HG03064 (cell line): ENCODE measurements around the gene ZNF318.
"Not testable (repeated sequence)": the region's sequence is repeated elsewhere in the genome, so short reads cannot be mapped to it uniquely, and the experiment has no call there.

Experiments used
- ATAC-seq: cut with Tn5 transposase; IDR thresholded peaks from one replicate; pipeline ENCODE4 v1.9.1; 2021; ENCODE audit warnings: low read depth; ENCODE audit not compliant: unreplicated experiment

Gene ZNF318

DNA sequence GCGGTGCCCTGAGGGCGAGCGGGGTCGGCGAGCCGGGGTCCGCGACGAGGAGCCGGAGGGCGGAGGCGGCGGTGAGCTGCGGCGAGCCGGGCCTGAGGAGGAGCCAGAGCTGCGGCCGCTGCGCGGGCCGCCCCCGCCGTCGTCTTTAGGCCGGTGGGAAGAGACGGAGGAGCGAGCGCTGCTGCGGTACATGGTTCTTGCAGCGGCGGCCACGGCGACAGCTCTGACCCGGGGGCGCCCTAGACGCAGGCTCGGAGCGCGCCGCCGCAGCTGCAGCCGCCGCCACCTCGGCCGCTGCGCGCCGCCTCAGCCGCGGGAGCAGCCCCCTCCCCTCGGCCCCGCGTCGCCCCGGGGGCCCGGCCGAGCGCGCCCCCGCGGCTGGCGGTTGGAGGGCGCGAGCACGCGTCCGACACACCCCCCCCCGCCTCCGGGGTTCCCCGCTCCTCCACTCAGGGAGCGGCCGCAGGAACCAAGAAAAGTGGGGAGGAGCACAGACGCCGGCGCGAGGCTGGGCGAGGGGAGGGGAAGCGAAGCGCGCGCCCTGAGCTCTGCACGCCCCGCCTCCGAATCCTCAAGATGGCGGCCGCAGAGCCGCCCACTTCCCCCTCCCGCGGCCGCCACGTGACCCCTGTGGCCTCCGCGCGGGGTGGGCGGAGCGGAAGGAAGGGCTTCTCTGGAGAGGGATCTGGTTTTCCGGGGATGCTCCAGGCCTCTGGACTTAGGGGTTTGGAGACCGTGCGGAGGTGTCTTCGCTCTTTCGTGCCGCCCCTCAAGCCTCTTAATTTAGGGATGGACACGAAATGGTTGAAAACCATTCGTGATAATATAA lies at the start of gene ZNF318:
ZNF318 (minus strand) TSS at position 474 of the 829 bp plus-strand sequence; CDS start at position 192, 282 bp downstream.
- peak; percentile 73 for ATAC-seq

GRCh38 chr6:43416935-43417334 lies 47.5 kb upstream of the ZNF318 start:
- no peak for ATAC-seq

GRCh38 chr6:43415275-43415674 lies 45.8 kb upstream of the ZNF318 start:
- ATAC-seq, result not testable (repeated sequence)

DNA sequence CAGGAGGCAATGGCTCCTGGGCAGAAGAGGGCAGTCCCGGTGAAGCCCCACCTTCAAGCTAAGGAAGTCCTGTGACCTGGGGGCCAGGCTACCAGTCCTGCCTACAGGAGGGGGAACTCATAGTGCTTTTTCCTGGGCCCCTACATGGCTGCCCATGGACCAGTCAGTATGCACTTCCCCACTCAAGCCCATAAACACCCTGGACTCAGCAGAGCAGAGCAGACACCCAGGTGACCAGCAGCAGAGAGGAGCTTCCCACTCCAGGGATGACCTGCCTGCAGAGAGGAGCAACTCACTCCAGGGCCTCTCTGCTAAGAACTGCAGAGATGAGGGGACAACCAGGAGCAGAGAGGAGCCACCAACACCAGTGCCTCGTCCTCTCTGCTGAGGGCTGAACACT lies 43.6 kb upstream of the ZNF318 start:
- ATAC-seq, result no peak

DNA sequence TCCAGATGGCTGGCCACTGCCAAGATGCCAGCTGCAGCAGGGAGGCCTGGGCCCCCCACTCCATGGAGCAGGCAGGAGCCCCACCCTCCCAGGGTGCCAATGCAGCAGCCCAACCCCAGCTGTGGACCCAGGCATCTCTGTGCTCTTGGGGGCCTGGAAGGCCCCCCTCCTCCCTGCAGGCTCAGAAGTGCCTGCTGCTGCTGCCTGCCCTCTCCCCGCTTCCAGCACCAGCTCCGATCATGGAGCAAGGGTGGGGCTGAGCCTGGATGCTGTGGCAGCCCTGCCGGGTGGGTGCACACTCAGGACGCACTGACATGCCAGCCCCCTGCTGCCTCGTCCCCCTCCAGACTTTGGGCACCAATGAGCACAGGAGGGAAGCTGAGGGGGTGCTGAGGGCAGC lies 43.1 kb upstream of the ZNF318 start:
- no peak for ATAC-seq

DNA sequence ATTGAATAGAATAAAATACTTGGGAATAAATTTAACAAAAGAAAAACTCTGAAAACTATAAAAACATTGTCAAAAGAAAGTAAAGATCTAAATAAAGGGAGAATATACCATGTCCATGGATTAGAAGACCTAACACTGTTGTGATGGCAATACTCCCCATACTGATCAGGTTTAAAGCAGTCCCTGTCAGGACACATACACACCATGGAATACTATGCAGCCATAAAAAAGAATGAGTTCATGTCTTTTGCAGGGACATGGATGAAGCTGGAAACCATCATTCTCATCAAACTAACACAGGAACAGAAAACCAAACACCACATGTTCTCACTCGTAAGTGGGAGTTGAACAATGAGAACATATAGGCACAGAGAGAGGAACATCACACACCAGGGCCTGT lies 41.3 kb upstream of the ZNF318 start:
- not testable (repeated sequence) for ATAC-seq

- ATAC-seq, result no peak
These were observed 38.8 kb upstream of the ZNF318 start for GRCh38 chr6:43408259-43408658.

- ATAC-seq, result no peak
These were observed 37.8 kb upstream of the ZNF318 start for GRCh38 chr6:43407296-43407695.

DNA sequence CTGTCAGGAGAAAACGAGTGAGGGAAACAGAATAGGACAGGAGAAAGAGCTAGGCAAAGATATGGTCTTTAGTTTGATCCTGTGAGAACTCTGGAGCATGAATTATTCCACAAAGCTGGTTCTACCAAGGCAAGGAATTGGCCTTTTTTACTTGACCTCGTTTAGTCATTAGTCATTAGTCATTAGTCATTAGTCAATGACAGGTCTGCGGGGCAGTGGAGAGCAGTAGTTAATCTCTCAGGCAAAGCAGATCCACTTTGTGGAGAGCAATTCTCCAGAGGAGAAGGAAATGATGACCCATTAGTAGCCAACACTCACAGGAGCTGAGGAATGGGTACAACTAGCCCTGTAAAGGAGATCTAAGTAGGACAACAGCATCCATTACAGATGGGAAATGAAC lies 35.9 kb upstream of the ZNF318 start:
- ATAC-seq, result no peak

GRCh38 chr6:43402820-43403219 lies 33.4 kb upstream of the ZNF318 start:
- no peak for ATAC-seq

GRCh38 chr6:43401730-43402129 lies 32.3 kb upstream of the ZNF318 start:
- ATAC-seq, result no peak

DNA sequence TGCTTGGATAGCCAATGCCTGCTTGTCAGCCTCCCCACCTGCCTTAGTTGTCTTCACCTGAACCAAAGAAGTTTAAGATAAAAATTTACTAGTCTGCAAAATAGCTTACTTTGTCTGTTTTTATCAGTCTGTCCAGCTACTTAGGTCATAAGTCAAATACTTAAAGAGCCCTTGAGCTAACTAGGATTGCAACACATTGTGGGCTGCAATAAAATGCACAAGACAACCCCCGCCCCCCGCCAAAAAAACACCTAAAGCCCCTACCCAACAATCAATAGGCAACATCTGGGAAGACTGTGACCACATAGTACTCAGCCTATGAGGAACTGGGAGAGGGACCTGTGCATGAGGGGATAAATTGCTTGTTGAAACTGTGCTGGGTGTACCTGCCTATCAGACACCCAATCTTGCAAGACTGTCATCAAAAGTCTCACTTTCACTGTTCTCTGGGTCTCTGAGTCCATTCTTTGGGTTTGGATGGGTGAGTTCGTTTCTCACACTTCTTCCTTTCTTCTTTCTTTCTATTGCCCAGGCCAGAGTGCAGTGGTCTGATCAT lies 30.6 kb upstream of the ZNF318 start:
- no peak for ATAC-seq

DNA sequence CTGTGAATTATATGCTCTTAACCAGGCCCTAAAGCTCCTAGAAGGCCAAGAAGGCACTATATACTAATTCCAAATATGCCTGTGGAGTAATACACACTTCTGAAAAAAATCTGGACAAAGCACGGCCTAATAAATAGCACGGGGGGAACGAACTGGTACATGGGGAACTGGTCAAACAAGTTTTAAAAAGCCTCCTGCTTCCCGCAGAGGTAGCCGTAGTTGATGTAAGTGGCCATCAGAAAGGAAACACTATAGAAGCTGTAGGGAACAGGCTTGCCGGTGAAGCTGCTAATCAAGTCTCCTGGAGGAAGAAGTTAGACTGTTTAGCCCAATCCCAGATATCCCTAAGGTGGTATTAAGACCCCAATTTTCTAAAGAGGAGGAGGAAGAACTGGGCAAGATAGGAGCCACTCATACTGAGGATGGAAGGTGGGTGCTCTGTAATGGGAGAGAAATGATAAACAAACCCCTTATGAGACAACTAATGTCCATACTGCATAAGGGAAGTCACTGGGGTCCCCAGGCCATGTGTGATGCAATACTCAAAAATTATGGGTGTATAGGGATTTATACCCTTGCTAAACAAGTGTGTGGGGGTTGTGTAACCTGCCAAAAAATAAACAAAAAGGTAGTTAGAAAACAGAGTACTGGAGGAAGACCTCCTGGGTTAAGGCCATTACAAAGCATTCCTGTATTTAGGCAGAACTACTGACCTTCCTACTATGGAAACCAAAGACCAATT lies 27.1 kb upstream of the ZNF318 start:
- ATAC-seq, result no peak

DNA sequence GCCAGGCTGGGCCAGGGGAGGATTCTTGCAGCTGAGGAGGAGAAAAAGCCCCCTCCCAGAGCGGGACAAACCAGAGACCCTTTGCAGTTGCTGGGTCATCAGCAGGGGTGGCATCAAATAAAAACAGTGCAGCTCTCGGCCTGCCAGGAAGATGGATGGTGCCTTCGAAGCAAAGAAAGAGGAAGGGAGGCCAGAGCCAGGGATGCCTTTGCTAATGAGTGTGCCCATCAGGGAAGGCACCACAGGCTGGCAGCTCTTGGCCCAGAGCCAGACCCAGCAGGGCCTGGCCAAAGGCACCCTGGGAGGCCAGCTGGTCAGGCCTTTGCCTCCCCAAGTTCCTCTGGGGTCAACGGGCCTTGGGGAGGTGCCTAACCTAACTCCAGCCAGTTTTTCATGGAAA lies 26.3 kb upstream of the ZNF318 start:
- no peak for ATAC-seq

- ATAC-seq, result no peak
These were observed 25.5 kb upstream of the ZNF318 start for GRCh38 chr6:43394982-43395381.

- no peak for ATAC-seq
These were observed 24.2 kb upstream of the ZNF318 start for GRCh38 chr6:43393602-43394001.

GRCh38 chr6:43393133-43393532 lies 23.7 kb upstream of the ZNF318 start:
- ATAC-seq, result not testable (repeated sequence)

DNA sequence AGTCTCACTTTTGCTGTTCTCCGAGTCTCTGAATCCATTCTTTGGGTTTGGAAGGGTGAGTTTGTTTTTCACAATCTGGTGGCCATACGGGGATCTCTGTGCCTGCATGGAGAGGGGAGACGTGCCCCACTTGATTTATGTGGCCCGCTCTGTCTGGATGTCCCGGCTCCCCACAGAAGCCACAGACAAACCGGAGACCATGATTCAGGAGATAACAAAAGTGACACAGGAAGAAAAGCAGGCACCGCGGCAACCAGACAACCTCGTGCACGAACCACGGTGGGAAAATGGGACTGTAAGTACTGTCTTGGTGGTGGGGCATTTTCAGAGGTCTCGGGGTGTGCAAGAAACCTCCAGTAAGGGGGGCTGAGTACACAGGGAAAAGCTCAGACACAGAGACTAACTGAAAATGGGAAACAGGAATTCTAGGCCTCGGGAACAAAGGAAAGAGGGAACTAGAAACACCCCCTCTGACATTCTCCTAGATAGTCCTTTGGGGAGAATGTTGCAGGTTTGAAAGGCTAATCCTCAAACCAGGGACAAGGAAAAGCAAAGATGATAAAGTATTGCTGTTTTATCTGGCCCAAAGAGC lies 22.1 kb upstream of the ZNF318 start:
- ATAC-seq, result no peak

DNA sequence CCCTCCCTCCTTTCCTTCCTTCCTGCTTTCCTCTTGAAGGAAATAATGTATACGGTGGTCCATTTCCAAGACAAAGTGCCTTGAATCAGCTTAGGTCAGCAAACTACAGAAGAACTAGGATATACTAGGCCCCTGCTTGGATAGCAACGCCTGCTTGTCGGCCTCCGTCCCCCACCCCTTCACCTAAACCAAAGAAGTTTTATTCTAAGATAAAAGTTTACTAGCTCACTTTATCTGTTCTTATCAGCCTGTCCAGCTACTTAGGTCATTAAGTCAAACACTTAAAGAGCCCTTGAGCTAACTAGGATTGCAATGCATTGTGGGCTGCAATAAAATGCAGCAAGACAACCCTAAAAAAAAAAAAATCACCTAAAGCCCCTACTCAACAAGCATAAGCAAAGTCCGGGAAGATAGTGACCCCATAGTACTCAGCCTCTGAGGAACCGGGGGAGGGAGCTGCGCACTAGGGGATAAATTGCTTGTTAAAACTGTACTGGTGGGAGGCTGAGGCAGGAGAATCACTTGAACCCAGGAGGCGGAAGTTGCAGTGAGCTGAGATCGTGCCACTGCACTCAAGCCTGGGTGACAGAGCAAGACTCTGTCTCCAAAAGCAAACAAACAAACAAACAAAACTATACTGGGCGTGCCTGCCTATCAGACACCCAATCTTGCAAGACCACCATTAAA lies 21.4 kb upstream of the ZNF318 start:
- ATAC-seq, result not testable (repeated sequence)

- ATAC-seq, result no peak
These were observed 20.4 kb upstream of the ZNF318 start for GRCh38 chr6:43389730-43390295.
